Heart left ventricle (tissue), 13 donors: ENCODE results near the gene PRMT7.

Experiments
- CTCF ChIP-seq, 12 donors: fragments of 200-600 bp; sonication (generic) in 4 of 12; IDR thresholded peaks; one replicate each; pipeline versions ENCODE4 v1.5.0 to v1.8.0; 2018 to 2022; ENCODE audit warnings: antibody characterized with exemption in 12 of 12, mild to moderate bottlenecking in 5 of 12
- POLR2A ChIP-seq, 2 donors: fragments of 450-650 bp; IDR thresholded peaks; one replicate each; pipeline ENCODE4 v1.6.1; 2017; ENCODE audit warnings: antibody characterized with exemption in 2 of 2, mild to moderate bottlenecking in 2 of 2, moderate library complexity in 2 of 2
- donor health status: ischemic (EF 13 %, LVEDD 7.1; RV severe dilation, severe dysfunction).
- donor health status: DM: no; HTN: yes; CAD: no.
- donor health status: DM: no; HTN: no; CAD: no.
- donor health status: ischemic (EF 25% LVEDD 6.9; RV normal size, moderate dysfunction).
- donor health status: ischemic (EF 25% LVEDD 5.7; RV mildly dilated, moderate dysfunction).
- donor health status: ischemic (EF 35%, LVEDD 5.7; RV mildly dilated, moderate dysfunction).
- donor health status: nonischemic (EF 11% LVEDD 7.7; RV severe dilation, severe dysfunction).
- donor health status: DM: yes; HTN: yes; CAD: no.
- donor health status: PGD.
- donor health status: ischemic (EF 29% LVEDD 5.4; RV normal size, mild dysfunction).
- donor health status: nonischemic (EF 23%, LVEDD 6.1; RV moderate dilation, normal function).

DNA sequence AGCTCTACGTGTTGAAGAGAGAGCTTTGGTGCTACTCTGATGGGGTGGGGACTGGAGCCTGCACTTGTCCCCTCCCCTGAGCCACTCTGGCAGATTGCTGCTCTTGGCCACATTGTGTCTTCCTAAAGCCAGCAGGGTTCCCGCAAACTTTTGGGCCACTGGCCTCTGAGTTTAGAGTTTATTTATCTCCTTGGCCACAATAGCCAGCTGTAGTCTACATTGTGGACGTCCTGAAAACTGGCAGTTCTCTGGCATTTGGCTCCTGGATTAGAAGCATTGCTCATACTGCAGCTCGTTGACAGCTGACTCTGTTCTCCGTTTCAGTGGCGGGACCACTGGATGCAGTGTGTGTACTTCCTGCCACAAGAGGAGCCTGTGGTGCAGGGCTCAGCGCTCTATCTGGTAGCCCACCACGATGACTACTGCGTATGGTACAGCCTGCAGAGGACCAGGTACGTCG is 34.6 kb downstream of the PRMT7 start:
- no peak for TF ChIP-seq CTCF (IDR thresholded peaks at IDR 0.05)
- TF ChIP-seq POLR2A (IDR thresholded peaks at IDR 0.05): no peak
